Activated CD4-positive, CD25-positive, alpha-beta regulatory T cell (primary cell): ENCODE measurements around the gene TRMT10B.
"Not testable (repeated sequence)": the region's sequence is repeated elsewhere in the genome, so short reads cannot be mapped to it uniquely, and the experiment has no call there.

Experiments used
- DNase-seq, 4 experiments: peaks; one replicate each; lab custom pipeline; 2025; lab: John Stamatoyannopoulos, UW

The TRMT10B gene

GRCh38 chr9:37801287-37801850, 47.8 kb downstream of the TRMT10B start:
- peak in 2 of 4 experiments; percentile 19 to 30 for DNase-seq

- DNase-seq, result no peak
These were observed 48.5 kb downstream of the TRMT10B start for GRCh38 chr9:37801959-37802711.

GRCh38 chr9:37806271-37806670, 52.7 kb downstream of the TRMT10B start:
- no peak for DNase-seq

GRCh38 chr9:37809676-37810075, 56.1 kb downstream of the TRMT10B start:
- DNase-seq, result not testable (repeated sequence)

- no peak for DNase-seq
These were observed 58.4 kb downstream of the TRMT10B start for GRCh38 chr9:37811906-37812476.

- no peak for DNase-seq
These were observed 59.3 kb downstream of the TRMT10B start for GRCh38 chr9:37812773-37813379.

GRCh38 chr9:37818849-37819248, 65.2 kb downstream of the TRMT10B start:
- DNase-seq, result no peak

- DNase-seq, result no peak
These were observed 66.5 kb downstream of the TRMT10B start for GRCh38 chr9:37820142-37820541.

- DNase-seq, result not testable (repeated sequence)
These were observed 71.6 kb downstream of the TRMT10B start for GRCh38 chr9:37825174-37825573.

- no peak for DNase-seq
These were observed 74.0 kb downstream of the TRMT10B start for GRCh38 chr9:37827483-37828165.
